Fibroblast of pulmonary artery (primary cell): ENCODE results near the gene HOXD9.

Experiments
- DNase-seq: peaks from one replicate; pipeline ENCODE4 v3.0.0-alpha.2; 2010; ENCODE audit warnings: low read depth
- H3K4me3 ChIP-seq: replicated peaks from 2 replicates; pipeline ENCODE4 v1.5.1; 2011; ENCODE audit warnings: low read depth, mild to moderate bottlenecking, control low read depth, low read length, moderate library complexity
- CTCF ChIP-seq: IDR thresholded peaks from 2 replicates; pipeline ENCODE4 v1.5.1; 2011; ENCODE audit warnings: mild to moderate bottlenecking, control low read depth, low read length, inconsistent platforms; ENCODE audit errors: missing control alignments

Gene HOXD9

GRCh38 chr2:176092270-176093144 is 30.0 kb upstream of the HOXD9 start, which contains the start of gene HOXD13:
TSS of gene HOXD13 (plus strand) at chr2:176092721. CDS start at chr2:176092891, 170 bp downstream.
- DNase-seq = no peak
- H3K4me3 ChIP-seq = no peak within 1 kb of the TSS
- no peak for TF ChIP-seq CTCF

- H3K4me3 ChIP-seq = no peak overlapping the region
- DNase-seq = no peak
- no peak for TF ChIP-seq CTCF
Measured at GRCh38 chr2:176093145-176093897, 29.2 kb upstream of the HOXD9 start.

- TF ChIP-seq CTCF = no peak
- no peak for DNase-seq
- no peak overlapping the region for H3K4me3 ChIP-seq
Measured at GRCh38 chr2:176093898-176094249, 28.6 kb upstream of the HOXD9 start.

- DNase-seq = no peak
- no peak overlapping the region for H3K4me3 ChIP-seq
- TF ChIP-seq CTCF = no peak
Measured at GRCh38 chr2:176094349-176094748, 28.2 kb upstream of the HOXD9 start.

- DNase-seq = no peak
- no peak overlapping the region for H3K4me3 ChIP-seq
- TF ChIP-seq CTCF = no peak
Measured at GRCh38 chr2:176095421-176095820, 27.1 kb upstream of the HOXD9 start.

GRCh38 chr2:176096243-176096985 is 26.1 kb upstream of the HOXD9 start:
- no peak for TF ChIP-seq CTCF
- H3K4me3 ChIP-seq = peak overlapping the region; percentile 34
- DNase-seq = no peak
